ENCODE data around the gene SETDB2. TPM values are rescaled to one million over a fixed set of nuclear protein-coding genes. Genes with fewer than 3 reads are reported as not detected.

SETDB2 gene
- total RNA-seq, 1 experiment from 2014 or later, result 5.9 TPM

DNA sequence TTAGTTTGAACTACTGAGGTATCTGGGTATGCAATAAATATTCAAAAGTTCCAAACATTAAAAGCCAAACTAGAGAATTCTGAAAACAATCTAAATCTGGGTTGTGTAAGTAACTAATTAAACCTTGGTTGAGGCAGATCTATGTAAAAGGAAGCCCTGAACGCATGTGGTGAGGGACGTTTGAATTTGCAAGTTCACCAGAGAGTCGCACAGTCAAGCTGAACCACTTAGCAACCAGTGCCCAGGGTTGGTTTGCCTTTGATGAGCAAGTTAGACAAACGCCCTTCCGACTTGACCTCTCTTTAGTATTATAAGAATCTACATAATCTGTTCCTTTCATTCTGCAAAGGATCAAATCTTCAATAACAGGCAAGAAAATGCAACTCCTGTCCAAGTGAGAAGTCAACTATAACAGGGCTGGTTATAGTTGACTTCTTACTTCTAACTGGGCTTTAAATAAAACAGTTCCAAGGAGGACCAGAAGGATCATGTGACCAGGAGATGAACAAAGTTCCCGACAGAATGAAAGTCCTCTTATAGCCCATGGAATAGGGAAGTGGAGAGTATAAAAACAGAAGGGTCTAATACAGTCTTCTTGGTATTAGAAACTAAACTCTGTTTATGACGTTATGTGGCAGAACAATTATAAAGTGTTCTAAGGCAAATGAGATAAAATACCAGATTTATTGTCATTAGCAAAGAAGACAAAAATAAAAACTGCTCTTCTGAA lies 92.2 kb downstream of the SETDB2 start:
- no peaks in the 10 kb centered on the region for H3K27me3 Mint-ChIP-seq (ENCODE audit: low read depth)
- ChIA-PET POLR2A (no interaction called here), CTCF (no interaction called here)
- peaks cover 27% of the 10 kb centered on the region for H3K36me3 Mint-ChIP-seq
- no peak overlapping the region for H3K27ac Mint-ChIP-seq
- DNase-seq (ENCODE audit: low spot score) (no peak), ATAC-seq (no peak)
- H3K9me3 Mint-ChIP-seq, result no peaks in the 10 kb centered on the region
- TF ChIP-seq FOXJ3 (CRISPR knock-in tag; IDR thresholded peaks at IDR 0.05; ENCODE audit: borderline replicate concordance) (no peak), ELF4 (CRISPR knock-in tag; IDR thresholded peaks at IDR 0.05; ENCODE audit: low read depth) (no peak), FOXP1 (CRISPR knock-in tag; IDR thresholded peaks at IDR 0.05; ENCODE audit: borderline replicate concordance) (no peak), NFATC4 (CRISPR knock-in tag; IDR thresholded peaks at IDR 0.05) (no peak)
- no peaks in the 10 kb centered on the region for H3K4me1 Mint-ChIP-seq
- no peak overlapping the region for H3K4me3 Mint-ChIP-seq

DNA sequence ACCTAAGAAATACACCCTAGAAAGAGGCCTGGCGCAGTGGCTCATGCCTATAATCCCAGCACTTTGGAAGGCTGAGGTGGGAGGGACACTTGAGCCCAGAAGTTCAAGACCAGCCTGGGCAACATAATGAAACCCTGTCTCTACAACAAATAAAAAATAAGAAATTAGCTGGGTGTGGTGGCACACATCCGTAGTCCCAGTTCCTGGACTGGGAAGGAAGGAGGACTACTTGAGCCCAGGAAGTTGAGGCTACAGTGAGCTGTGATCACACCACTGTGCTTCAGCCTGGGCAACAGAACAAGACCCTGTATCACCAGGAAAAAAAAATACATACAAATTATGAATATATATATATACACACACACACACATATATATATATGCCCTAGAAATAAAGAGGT lies 94.3 kb downstream of the SETDB2 start:
- CTCF ChIA-PET, result no interaction called here
- Mint-ChIP-seq H3K4me1 (no peaks in the 10 kb centered on the region), H3K4me3 (no peak overlapping the region), H3K9me3 (no peaks in the 10 kb centered on the region), H3K27me3 (ENCODE audit: low read depth) (no peaks in the 10 kb centered on the region), H3K36me3 (peaks cover 30% of the 10 kb centered on the region), H3K27ac (no peak overlapping the region)
- POLR2A ChIA-PET, result no interaction called here
- TF ChIP-seq ZNF317 (CRISPR knock-in tag; IDR thresholded peaks at IDR 0.05; ENCODE audit: borderline replicate concordance, low read depth) (no peak), ZNF423 (CRISPR knock-in tag; IDR thresholded peaks at IDR 0.05) (no peak), ZNF263 (CRISPR knock-in tag; IDR thresholded peaks at IDR 0.05; ENCODE audit: low read depth) (no peak), TEAD1 (CRISPR knock-in tag; IDR thresholded peaks at IDR 0.05) (no peak), MXD4 (CRISPR knock-in tag; IDR thresholded peaks at IDR 0.05; ENCODE audit: borderline replicate concordance) (no peak), FOXP1 (CRISPR knock-in tag; IDR thresholded peaks at IDR 0.05; ENCODE audit: borderline replicate concordance) (no peak), GABPB1 (CRISPR knock-in tag; IDR thresholded peaks at IDR 0.05) (no peak), NR3C1 (CRISPR knock-in tag; conservative IDR thresholded peaks at IDR 0.05; ENCODE audit: low read depth) (no peak), FOXJ3 (CRISPR knock-in tag; IDR thresholded peaks at IDR 0.05; ENCODE audit: borderline replicate concordance) (no peak), EMX1 (CRISPR knock-in tag; IDR thresholded peaks at IDR 0.05) (no peak)
- TF ChIP-seq, protein P1, sequence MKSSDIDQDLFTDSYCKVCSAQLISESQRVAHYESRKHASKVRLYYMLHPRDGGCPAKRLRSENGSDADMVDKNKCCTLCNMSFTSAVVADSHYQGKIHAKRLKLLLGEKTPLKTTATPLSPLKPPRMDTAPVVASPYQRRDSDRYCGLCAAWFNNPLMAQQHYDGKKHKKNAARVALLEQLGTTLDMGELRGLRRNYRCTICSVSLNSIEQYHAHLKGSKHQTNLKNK (CRISPR knock-in tag; IDR thresholded peaks at IDR 0.05), result no peak
- TF ChIP-seq, protein P2, sequence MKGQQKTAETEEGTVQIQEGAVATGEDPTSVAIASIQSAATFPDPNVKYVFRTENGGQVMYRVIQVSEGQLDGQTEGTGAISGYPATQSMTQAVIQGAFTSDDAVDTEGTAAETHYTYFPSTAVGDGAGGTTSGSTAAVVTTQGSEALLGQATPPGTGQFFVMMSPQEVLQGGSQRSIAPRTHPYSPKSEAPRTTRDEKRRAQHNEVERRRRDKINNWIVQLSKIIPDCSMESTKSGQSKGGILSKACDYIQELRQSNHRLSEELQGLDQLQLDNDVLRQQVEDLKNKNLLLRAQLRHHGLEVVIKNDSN (CRISPR knock-in tag; IDR thresholded peaks at IDR 0.05), result no peak
- TF ChIP-seq, protein P3, sequence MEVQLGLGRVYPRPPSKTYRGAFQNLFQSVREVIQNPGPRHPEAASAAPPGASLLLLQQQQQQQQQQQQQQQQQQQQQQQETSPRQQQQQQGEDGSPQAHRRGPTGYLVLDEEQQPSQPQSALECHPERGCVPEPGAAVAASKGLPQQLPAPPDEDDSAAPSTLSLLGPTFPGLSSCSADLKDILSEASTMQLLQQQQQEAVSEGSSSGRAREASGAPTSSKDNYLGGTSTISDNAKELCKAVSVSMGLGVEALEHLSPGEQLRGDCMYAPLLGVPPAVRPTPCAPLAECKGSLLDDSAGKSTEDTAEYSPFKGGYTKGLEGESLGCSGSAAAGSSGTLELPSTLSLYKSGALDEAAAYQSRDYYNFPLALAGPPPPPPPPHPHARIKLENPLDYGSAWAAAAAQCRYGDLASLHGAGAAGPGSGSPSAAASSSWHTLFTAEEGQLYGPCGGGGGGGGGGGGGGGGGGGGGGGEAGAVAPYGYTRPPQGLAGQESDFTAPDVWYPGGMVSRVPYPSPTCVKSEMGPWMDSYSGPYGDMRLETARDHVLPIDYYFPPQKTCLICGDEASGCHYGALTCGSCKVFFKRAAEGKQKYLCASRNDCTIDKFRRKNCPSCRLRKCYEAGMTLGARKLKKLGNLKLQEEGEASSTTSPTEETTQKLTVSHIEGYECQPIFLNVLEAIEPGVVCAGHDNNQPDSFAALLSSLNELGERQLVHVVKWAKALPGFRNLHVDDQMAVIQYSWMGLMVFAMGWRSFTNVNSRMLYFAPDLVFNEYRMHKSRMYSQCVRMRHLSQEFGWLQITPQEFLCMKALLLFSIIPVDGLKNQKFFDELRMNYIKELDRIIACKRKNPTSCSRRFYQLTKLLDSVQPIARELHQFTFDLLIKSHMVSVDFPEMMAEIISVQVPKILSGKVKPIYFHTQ (CRISPR knock-in tag; IDR thresholded peaks at IDR 0.05), result no peak
- TF ChIP-seq, protein P4, sequence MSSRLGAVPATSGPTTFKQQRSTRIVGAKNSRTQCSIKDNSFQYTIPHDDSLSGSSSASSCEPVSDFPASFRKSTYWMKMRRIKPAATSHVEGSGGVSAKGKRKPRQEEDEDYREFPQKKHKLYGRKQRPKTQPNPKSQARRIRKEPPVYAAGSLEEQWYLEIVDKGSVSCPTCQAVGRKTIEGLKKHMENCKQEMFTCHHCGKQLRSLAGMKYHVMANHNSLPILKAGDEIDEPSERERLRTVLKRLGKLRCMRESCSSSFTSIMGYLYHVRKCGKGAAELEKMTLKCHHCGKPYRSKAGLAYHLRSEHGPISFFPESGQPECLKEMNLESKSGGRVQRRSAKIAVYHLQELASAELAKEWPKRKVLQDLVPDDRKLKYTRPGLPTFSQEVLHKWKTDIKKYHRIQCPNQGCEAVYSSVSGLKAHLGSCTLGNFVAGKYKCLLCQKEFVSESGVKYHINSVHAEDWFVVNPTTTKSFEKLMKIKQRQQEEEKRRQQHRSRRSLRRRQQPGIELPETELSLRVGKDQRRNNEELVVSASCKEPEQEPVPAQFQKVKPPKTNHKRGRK (CRISPR knock-in tag; IDR thresholded peaks at IDR 0.05; ENCODE audit: borderline replicate concordance), result no peak
- TF ChIP-seq, protein P5, sequence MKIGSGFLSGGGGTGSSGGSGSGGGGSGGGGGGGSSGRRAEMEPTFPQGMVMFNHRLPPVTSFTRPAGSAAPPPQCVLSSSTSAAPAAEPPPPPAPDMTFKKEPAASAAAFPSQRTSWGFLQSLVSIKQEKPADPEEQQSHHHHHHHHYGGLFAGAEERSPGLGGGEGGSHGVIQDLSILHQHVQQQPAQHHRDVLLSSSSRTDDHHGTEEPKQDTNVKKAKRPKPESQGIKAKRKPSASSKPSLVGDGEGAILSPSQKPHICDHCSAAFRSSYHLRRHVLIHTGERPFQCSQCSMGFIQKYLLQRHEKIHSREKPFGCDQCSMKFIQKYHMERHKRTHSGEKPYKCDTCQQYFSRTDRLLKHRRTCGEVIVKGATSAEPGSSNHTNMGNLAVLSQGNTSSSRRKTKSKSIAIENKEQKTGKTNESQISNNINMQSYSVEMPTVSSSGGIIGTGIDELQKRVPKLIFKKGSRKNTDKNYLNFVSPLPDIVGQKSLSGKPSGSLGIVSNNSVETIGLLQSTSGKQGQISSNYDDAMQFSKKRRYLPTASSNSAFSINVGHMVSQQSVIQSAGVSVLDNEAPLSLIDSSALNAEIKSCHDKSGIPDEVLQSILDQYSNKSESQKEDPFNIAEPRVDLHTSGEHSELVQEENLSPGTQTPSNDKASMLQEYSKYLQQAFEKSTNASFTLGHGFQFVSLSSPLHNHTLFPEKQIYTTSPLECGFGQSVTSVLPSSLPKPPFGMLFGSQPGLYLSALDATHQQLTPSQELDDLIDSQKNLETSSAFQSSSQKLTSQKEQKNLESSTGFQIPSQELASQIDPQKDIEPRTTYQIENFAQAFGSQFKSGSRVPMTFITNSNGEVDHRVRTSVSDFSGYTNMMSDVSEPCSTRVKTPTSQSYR (CRISPR knock-in tag; IDR thresholded peaks at IDR 0.05), result no peak
- TF ChIP-seq, protein P6, sequence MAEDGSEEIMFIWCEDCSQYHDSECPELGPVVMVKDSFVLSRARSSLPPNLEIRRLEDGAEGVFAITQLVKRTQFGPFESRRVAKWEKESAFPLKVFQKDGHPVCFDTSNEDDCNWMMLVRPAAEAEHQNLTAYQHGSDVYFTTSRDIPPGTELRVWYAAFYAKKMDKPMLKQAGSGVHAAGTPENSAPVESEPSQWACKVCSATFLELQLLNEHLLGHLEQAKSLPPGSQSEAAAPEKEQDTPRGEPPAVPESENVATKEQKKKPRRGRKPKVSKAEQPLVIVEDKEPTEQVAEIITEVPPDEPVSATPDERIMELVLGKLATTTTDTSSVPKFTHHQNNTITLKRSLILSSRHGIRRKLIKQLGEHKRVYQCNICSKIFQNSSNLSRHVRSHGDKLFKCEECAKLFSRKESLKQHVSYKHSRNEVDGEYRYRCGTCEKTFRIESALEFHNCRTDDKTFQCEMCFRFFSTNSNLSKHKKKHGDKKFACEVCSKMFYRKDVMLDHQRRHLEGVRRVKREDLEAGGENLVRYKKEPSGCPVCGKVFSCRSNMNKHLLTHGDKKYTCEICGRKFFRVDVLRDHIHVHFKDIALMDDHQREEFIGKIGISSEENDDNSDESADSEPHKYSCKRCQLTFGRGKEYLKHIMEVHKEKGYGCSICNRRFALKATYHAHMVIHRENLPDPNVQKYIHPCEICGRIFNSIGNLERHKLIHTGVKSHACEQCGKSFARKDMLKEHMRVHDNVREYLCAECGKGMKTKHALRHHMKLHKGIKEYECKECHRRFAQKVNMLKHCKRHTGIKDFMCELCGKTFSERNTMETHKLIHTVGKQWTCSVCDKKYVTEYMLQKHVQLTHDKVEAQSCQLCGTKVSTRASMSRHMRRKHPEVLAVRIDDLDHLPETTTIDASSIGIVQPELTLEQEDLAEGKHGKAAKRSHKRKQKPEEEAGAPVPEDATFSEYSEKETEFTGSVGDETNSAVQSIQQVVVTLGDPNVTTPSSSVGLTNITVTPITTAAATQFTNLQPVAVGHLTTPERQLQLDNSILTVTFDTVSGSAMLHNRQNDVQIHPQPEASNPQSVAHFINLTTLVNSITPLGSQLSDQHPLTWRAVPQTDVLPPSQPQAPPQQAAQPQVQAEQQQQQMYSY (CRISPR knock-in tag; IDR thresholded peaks at IDR 0.05), result no peak
- no peak for DNase-seq (ENCODE audit: low spot score)
- no peak for ATAC-seq
